ENCODE data around the gene PTGFRN. TPM values are rescaled to one million over a fixed set of nuclear protein-coding genes. Genes with fewer than 3 reads are reported as not detected.

The PTGFRN gene
- total RNA-seq, 2 experiments from 2014 or later = not detected

GRCh38 chr1:116942344-116942743 lies 32.6 kb downstream of the PTGFRN start:
- BruUV-seq (replicated peaks) = no TSS peak
- Histone ChIP-seq H3K9me3 (ENCODE audit: low read length) (no peaks in the 10 kb centered on the region), H3K4me2 (ENCODE audit: low read length) (no peak overlapping the region), H3K36me3 (ENCODE audit: insufficient read depth, low read length) (no peaks in the 10 kb centered on the region), H4K20me1 (ENCODE audit: insufficient read depth, low read length) (no peaks in the 10 kb centered on the region), H3K9me2 (ENCODE audit: insufficient read depth, low read length) (no peaks in the 10 kb centered on the region), H3K4me3 (ENCODE audit: low read depth, low read length, poor library complexity, severe bottlenecking) (no peak overlapping the region), H3K4me1 (ENCODE audit: insufficient read depth, low read length, poor library complexity, severe bottlenecking) (no peaks in the 10 kb centered on the region), H3K79me2 (ENCODE audit: insufficient read depth, low read depth, low read length) (no peaks in the 10 kb centered on the region), H3K27ac (ENCODE audit: low read depth, low read length, poor library complexity, severe bottlenecking) (no peak overlapping the region), H2AFZ (ENCODE audit: low read length) (no peak overlapping the region)
- no peak for TF ChIP-seq CTCF (conservative IDR thresholded peaks at IDR 0.05; ENCODE audit: low read length)
- intact Hi-C loops (cut with micrococcal nuclease; ENCODE audit: unreplicated experiment) = no loop called here
- POLR2A ChIA-PET = no interaction called here
- no peak for DNase-seq (ENCODE audit: low spot score)
- CTCF ChIA-PET (ENCODE audit: unreplicated experiment) = no interaction called here

- BruUV-seq (replicated peaks) = no TSS peak
- no peak for DNase-seq (ENCODE audit: low spot score)
- H3K4me3 ChIP-seq (ENCODE audit: low read depth, low read length, poor library complexity, severe bottlenecking) = no peak overlapping the region
- CTCF ChIA-PET (ENCODE audit: unreplicated experiment) = no interaction called here
- no peaks in the 10 kb centered on the region for H4K20me1 ChIP-seq (ENCODE audit: insufficient read depth, low read length)
- TF ChIP-seq EZH2phosphoT487 (IDR thresholded peaks at IDR 0.05; ENCODE audit: borderline replicate concordance, low read depth, low read length) (no peak), CTCF (conservative IDR thresholded peaks at IDR 0.05; ENCODE audit: low read length) (no peak)
- intact Hi-C loops (cut with micrococcal nuclease; ENCODE audit: unreplicated experiment) = no loop called here
- no peaks in the 10 kb centered on the region for H3K79me2 ChIP-seq (ENCODE audit: insufficient read depth, low read depth, low read length)
- H3K4me2 ChIP-seq (ENCODE audit: low read length) = no peak overlapping the region
- H3K4me1 ChIP-seq (ENCODE audit: insufficient read depth, low read length, poor library complexity, severe bottlenecking) = no peaks in the 10 kb centered on the region
- no peaks in the 10 kb centered on the region for H3K36me3 ChIP-seq (ENCODE audit: insufficient read depth, low read length)
- H2AFZ ChIP-seq (ENCODE audit: low read length) = no peak overlapping the region
- H3K9me3 ChIP-seq (ENCODE audit: low read length) = no peaks in the 10 kb centered on the region
- no peak overlapping the region for H3K27ac ChIP-seq (ENCODE audit: low read depth, low read length, poor library complexity, severe bottlenecking)
- POLR2A ChIA-PET = interaction anchor here (0.6 to 0.8 kb wide), 2 partner anchors 30 to 454 kb away, joined by 3 read pairs; no protein-coding TSS in a partner anchor
- H3K9me2 ChIP-seq (ENCODE audit: insufficient read depth, low read length) = no peaks in the 10 kb centered on the region
Observed at GRCh38 chr1:116943438-116943837, 33.7 kb downstream of the PTGFRN start.

GRCh38 chr1:116944613-116945012 lies 34.9 kb downstream of the PTGFRN start:
- Histone ChIP-seq H3K9me2 (ENCODE audit: insufficient read depth, low read length) (no peaks in the 10 kb centered on the region), H3K4me2 (ENCODE audit: low read length) (no peak overlapping the region), H3K36me3 (ENCODE audit: insufficient read depth, low read length) (no peaks in the 10 kb centered on the region), H3K79me2 (ENCODE audit: insufficient read depth, low read depth, low read length) (no peaks in the 10 kb centered on the region), H4K20me1 (ENCODE audit: insufficient read depth, low read length) (no peaks in the 10 kb centered on the region), H3K4me3 (ENCODE audit: low read depth, low read length, poor library complexity, severe bottlenecking) (no peak overlapping the region), H3K9me3 (ENCODE audit: low read length) (no peaks in the 10 kb centered on the region), H2AFZ (ENCODE audit: low read length) (no peak overlapping the region), H3K4me1 (ENCODE audit: insufficient read depth, low read length, poor library complexity, severe bottlenecking) (no peaks in the 10 kb centered on the region), H3K27ac (ENCODE audit: low read depth, low read length, poor library complexity, severe bottlenecking) (no peak overlapping the region)
- intact Hi-C loops (cut with micrococcal nuclease; ENCODE audit: unreplicated experiment) = no loop called here
- ChIA-PET POLR2A (no interaction called here), CTCF (ENCODE audit: unreplicated experiment) (no interaction called here)
- DNase-seq (ENCODE audit: low spot score) = no peak
- no peak for TF ChIP-seq EZH2phosphoT487 (IDR thresholded peaks at IDR 0.05; ENCODE audit: borderline replicate concordance, low read depth, low read length)
- TF ChIP-seq CTCF (conservative IDR thresholded peaks at IDR 0.05; ENCODE audit: low read length) = no peak
- BruUV-seq (replicated peaks) = no TSS peak
